ENCODE data around the gene YY1.

GRCh38 chr14:100323942-100324307 lies 85.0 kb downstream of the YY1 start:
- TF ChIP-seq CTCF (IDR thresholded peaks at IDR 0.05; ENCODE audit: insufficient read depth, low read depth, low read length) (no peak), EZH2 (IDR thresholded peaks at IDR 0.05; ENCODE audit: insufficient read depth, low read length) (no peak)

Measured in astrocyte (in vitro differentiated cells and primary cell).